Esophagus muscularis mucosa (tissue), 3 donors: Measurements from ENCODE around the gene KNSTRN.

Experiments
- POLR2A ChIP-seq: fragments of 450-650 bp; IDR thresholded peaks from one replicate; pipeline ENCODE4 v1.6.1; 2017; ENCODE audit warnings: antibody characterized with exemption, moderate library complexity, mild to moderate bottlenecking, low read depth
- TF ChIP-seq, protein P1 (sequence below), 3 experiments: fragments of 200-600 bp in 2 of 3; fragments of 450-650 bp in 1 of 3; sonication (generic) in 2 of 3; IDR thresholded peaks; one replicate each; pipeline ENCODE4 v1.5.1; 2017 to 2019; ENCODE audit warnings: antibody characterized with exemption in 3 of 3, mild to moderate bottlenecking in 2 of 3, moderate library complexity in 1 of 3

DNA sequence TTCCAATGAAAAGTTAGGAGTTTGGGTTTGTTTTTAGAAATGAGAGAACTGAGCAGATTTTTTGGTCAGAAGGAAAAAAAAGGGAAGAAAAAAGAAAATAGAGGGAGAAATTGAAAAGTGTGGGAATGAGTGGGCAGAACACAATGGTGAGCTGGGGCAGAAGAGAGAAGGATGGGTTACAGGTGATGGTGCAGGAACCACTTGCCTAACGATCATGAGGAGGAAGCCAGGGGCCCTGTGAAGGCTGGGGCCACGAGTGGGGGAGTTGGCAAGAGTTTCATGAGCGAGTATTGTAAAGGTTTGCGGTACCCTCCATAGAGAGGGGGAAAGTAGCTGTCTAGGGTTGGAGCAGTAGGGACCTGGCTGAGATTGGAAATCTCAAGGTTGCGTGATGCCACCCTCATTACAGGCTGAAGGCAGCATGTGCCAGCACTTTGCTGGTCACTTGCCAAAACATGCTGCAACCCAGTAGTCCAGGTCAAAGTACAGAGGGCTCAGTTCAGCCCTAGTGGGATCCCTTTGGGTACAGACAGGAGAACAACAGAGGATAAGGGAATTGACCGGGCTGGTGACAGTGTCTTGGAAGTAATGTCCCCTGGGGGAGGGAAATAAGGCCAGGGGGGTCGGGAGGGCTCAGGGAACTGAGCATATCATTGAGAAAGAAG, 29.7 kb downstream of the KNSTRN start:
- TF ChIP-seq, protein P1, sequence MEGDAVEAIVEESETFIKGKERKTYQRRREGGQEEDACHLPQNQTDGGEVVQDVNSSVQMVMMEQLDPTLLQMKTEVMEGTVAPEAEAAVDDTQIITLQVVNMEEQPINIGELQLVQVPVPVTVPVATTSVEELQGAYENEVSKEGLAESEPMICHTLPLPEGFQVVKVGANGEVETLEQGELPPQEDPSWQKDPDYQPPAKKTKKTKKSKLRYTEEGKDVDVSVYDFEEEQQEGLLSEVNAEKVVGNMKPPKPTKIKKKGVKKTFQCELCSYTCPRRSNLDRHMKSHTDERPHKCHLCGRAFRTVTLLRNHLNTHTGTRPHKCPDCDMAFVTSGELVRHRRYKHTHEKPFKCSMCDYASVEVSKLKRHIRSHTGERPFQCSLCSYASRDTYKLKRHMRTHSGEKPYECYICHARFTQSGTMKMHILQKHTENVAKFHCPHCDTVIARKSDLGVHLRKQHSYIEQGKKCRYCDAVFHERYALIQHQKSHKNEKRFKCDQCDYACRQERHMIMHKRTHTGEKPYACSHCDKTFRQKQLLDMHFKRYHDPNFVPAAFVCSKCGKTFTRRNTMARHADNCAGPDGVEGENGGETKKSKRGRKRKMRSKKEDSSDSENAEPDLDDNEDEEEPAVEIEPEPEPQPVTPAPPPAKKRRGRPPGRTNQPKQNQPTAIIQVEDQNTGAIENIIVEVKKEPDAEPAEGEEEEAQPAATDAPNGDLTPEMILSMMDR (IDR thresholded peaks at IDR 0.05), result no peak
- no peak for TF ChIP-seq POLR2A
